Trophoblast cell (in vitro differentiated cells and primary cell): ENCODE data around the gene CNOT8.
"Not testable (repeated sequence)": the region's sequence is repeated elsewhere in the genome, so short reads cannot be mapped to it uniquely, and the experiment has no call there.

Experiments used
- DNase-seq, 2 donors: peaks; one replicate each; pipeline ENCODE4 v3.0.0-alpha.2; 2016
- H2AFZ ChIP-seq: 2 replicates; pipeline ENCODE4 v1.6.1; 2013; ENCODE audit warnings: low read length, moderate library complexity, mild to moderate bottlenecking; ENCODE audit not compliant: insufficient read depth, poor library complexity
- H2AK5ac ChIP-seq: 2 replicates; pipeline ENCODE4 v1.6.1; 2013; ENCODE audit warnings: mild to moderate bottlenecking, low read length
- H2BK120ac ChIP-seq: 2 replicates; pipeline ENCODE4 v1.6.1; 2013; ENCODE audit warnings: low read length, mild to moderate bottlenecking, moderate library complexity; ENCODE audit not compliant: insufficient read depth, poor library complexity
- H2BK12ac ChIP-seq: 2 replicates; pipeline ENCODE4 v1.6.1; 2013; ENCODE audit warnings: mild to moderate bottlenecking, low read length, moderate library complexity
- H2BK5ac ChIP-seq: 2 replicates; pipeline ENCODE4 v1.6.1; 2013; ENCODE audit warnings: low read length, low read depth, moderate library complexity, mild to moderate bottlenecking; ENCODE audit not compliant: poor library complexity
- H3K14ac ChIP-seq: 2 replicates; pipeline ENCODE4 v1.6.1; 2013; ENCODE audit warnings: mild to moderate bottlenecking, low read length
- H3K18ac ChIP-seq: 2 replicates; pipeline ENCODE4 v1.6.1; 2013; ENCODE audit warnings: mild to moderate bottlenecking, low read length
- H3K23ac ChIP-seq: 2 replicates; pipeline ENCODE4 v1.6.1; 2013; ENCODE audit warnings: low read length
- H3K27ac ChIP-seq: 2 replicates; pipeline ENCODE4 v1.5.1; 2013; ENCODE audit warnings: low read depth, mild to moderate bottlenecking, inconsistent platforms, low read length, moderate library complexity
- H3K27me3 ChIP-seq: 2 replicates; pipeline ENCODE4 v1.6.1; 2013; ENCODE audit warnings: inconsistent platforms, mild to moderate bottlenecking, low read length, moderate library complexity; ENCODE audit not compliant: insufficient read depth
- H3K36me3 ChIP-seq, 2 experiments: 1 replicate in 1 of 2; 2 replicates in 1 of 2; pipeline ENCODE4 v1.6.1; 2013; ENCODE audit warnings: low read length in 2 of 2, mild to moderate bottlenecking in 2 of 2, moderate library complexity in 1 of 2; ENCODE audit not compliant: insufficient read depth in 2 of 2, control insufficient read depth in 1 of 2
- H3K4ac ChIP-seq: 2 replicates; pipeline ENCODE4 v1.6.1; 2013; ENCODE audit warnings: low read depth, mild to moderate bottlenecking, low read length, moderate library complexity
- H3K4me1 ChIP-seq, 2 experiments: 1 replicate in 1 of 2; 2 replicates in 1 of 2; pipeline ENCODE4 v1.6.1; 2013; ENCODE audit warnings: low read length in 2 of 2, mild to moderate bottlenecking in 2 of 2, moderate library complexity in 1 of 2; ENCODE audit not compliant: insufficient read depth in 2 of 2, control insufficient read depth in 1 of 2
- H3K4me2 ChIP-seq: 2 replicates; pipeline ENCODE4 v1.6.1; 2013; ENCODE audit warnings: inconsistent platforms, mild to moderate bottlenecking, low read length, moderate library complexity
- H3K4me3 ChIP-seq: 2 replicates; pipeline ENCODE4 v1.5.1; 2013; ENCODE audit warnings: mild to moderate bottlenecking, low read depth, low read length, inconsistent platforms
- H3K79me1 ChIP-seq: one replicate; pipeline ENCODE4 v1.6.1; 2013; ENCODE audit warnings: low read length
- H3K79me2 ChIP-seq: 2 replicates; pipeline ENCODE4 v1.6.1; 2013; ENCODE audit warnings: low read length, mild to moderate bottlenecking; ENCODE audit not compliant: control insufficient read depth, insufficient read depth, poor library complexity
- H3K9ac ChIP-seq: 2 replicates; pipeline ENCODE4 v1.6.1; 2013; ENCODE audit warnings: mild to moderate bottlenecking, low read length
- H3K9me3 ChIP-seq: 2 replicates; pipeline ENCODE4 v1.6.1; 2013; ENCODE audit warnings: low read depth, mild to moderate bottlenecking, control low read depth, inconsistent platforms, low read length; ENCODE audit not compliant: insufficient read depth
- H4K12ac ChIP-seq: 2 replicates; pipeline ENCODE4 v1.6.1; 2013; ENCODE audit warnings: low read depth, mild to moderate bottlenecking, low read length, moderate library complexity
- H4K8ac ChIP-seq: 2 replicates; pipeline ENCODE4 v1.6.1; 2013; ENCODE audit warnings: low read depth, mild to moderate bottlenecking, low read length, moderate library complexity
- H4K91ac ChIP-seq: one replicate; pipeline ENCODE4 v1.6.1; 2013; ENCODE audit warnings: low read depth, mild to moderate bottlenecking, low read length, moderate library complexity
- WGBS: extraction: QIAGEN DNeasy Blood & Tissue Kit; methylation state at CpG from one replicate; pipeline ENCODE4 v1.1.7; 2013; ENCODE audit warnings: missing lambda C conversion rate; ENCODE audit not compliant: insufficient read length, insufficient coverage; ENCODE audit errors: extremely low coverage; 5-methylcytosine and 5-hydroxymethylcytosine counted together

CNOT8 gene

GRCh38 chr5:154832804-154833203 is 25.6 kb upstream of the CNOT8 start:
- DNase-seq, H2BK12ac ChIP-seq, H3K14ac ChIP-seq, H3K4me2 ChIP-seq, H3K18ac ChIP-seq, H4K12ac ChIP-seq, H3K27ac ChIP-seq, H4K91ac ChIP-seq, H3K79me1 ChIP-seq, H2AFZ ChIP-seq, H3K9ac ChIP-seq, H2BK5ac ChIP-seq, H3K4me3 ChIP-seq, H2BK120ac ChIP-seq, H4K8ac ChIP-seq, H3K9me3 ChIP-seq, H3K27me3 ChIP-seq, H2AK5ac ChIP-seq, H3K23ac ChIP-seq, H3K4ac ChIP-seq, H3K4me1 ChIP-seq, H3K79me2 ChIP-seq: not testable (repeated sequence)
- peaks cover 4 to 11% of the 10 kb centered on the region in 2 experiments for H3K36me3 ChIP-seq
- no CpG with 5 or more reads among the region's 3 CpGs for WGBS

GRCh38 chr5:154834053-154834452 is 24.4 kb upstream of the CNOT8 start:
- Histone ChIP-seq H3K18ac (no peak overlapping the region), H3K4me2 (no peak overlapping the region), H4K12ac (no peak overlapping the region), H3K9ac (no peak overlapping the region), H2AFZ (no peak overlapping the region), H4K91ac (no peak overlapping the region), H3K36me3 (peaks cover 2 to 9% of the 10 kb centered on the region in 2 experiments), H2BK5ac (no peak overlapping the region), H2AK5ac (no peak overlapping the region), H3K9me3 (no peaks in the 10 kb centered on the region), H2BK12ac (no peak overlapping the region), H3K27ac (no peak overlapping the region), H2BK120ac (no peak overlapping the region), H4K8ac (no peak overlapping the region), H3K4me1 (peaks cover 0 to 8% of the 10 kb centered on the region in 2 experiments), H3K23ac (no peak overlapping the region), H3K4me3 (no peak overlapping the region), H3K79me1 (no peaks in the 10 kb centered on the region), H3K27me3 (no peaks in the 10 kb centered on the region), H3K79me2 (no peaks in the 10 kb centered on the region), H3K4ac (no peak overlapping the region), H3K14ac (no peak overlapping the region)
- DNase-seq, result no peak
- no CpG with 5 or more reads among the region's 1 CpG for WGBS

- not testable (repeated sequence) for H2BK5ac ChIP-seq, H2AFZ ChIP-seq, DNase-seq, H3K36me3 ChIP-seq, H4K8ac ChIP-seq, H3K18ac ChIP-seq, H2AK5ac ChIP-seq, H3K4me1 ChIP-seq, H2BK120ac ChIP-seq, H3K79me1 ChIP-seq, H3K27ac ChIP-seq, H3K79me2 ChIP-seq, H3K27me3 ChIP-seq, H3K4me3 ChIP-seq, H3K14ac ChIP-seq, H3K4me2 ChIP-seq, H4K91ac ChIP-seq, H4K12ac ChIP-seq, H3K4ac ChIP-seq, H3K23ac ChIP-seq, H2BK12ac ChIP-seq, H3K9me3 ChIP-seq, H3K9ac ChIP-seq
- no CpG with 5 or more reads among the region's 9 CpGs for WGBS
Observed at GRCh38 chr5:154835701-154836052, 22.8 kb upstream of the CNOT8 start.

- no peak overlapping the region for H2AFZ ChIP-seq
- DNase-seq, result no peak
- H3K4me2 ChIP-seq, result no peak overlapping the region
- no peaks in the 10 kb centered on the region for H3K27me3 ChIP-seq
- H4K12ac ChIP-seq, result no peak overlapping the region
- no peak overlapping the region for H3K23ac ChIP-seq
- no peak overlapping the region for H3K4me3 ChIP-seq
- no peak overlapping the region for H3K18ac ChIP-seq
- H3K14ac ChIP-seq, result no peak overlapping the region
- H2AK5ac ChIP-seq, result no peak overlapping the region
- no CpG with 5 or more reads among the region's 6 CpGs for WGBS
- no peak overlapping the region for H2BK12ac ChIP-seq
- no peaks in the 10 kb centered on the region for H3K79me1 ChIP-seq
- H3K4me1 ChIP-seq, result peaks cover 0 to 8% of the 10 kb centered on the region in 2 experiments
- no peak overlapping the region for H4K91ac ChIP-seq
- no peaks in the 10 kb centered on the region for H3K79me2 ChIP-seq
- H2BK120ac ChIP-seq, result no peak overlapping the region
- no peak overlapping the region for H2BK5ac ChIP-seq
- no peak overlapping the region for H4K8ac ChIP-seq
- peaks cover 2 to 3% of the 10 kb centered on the region in 2 experiments for H3K36me3 ChIP-seq
- no peak overlapping the region for H3K27ac ChIP-seq
- H3K9me3 ChIP-seq, result no peaks in the 10 kb centered on the region
- H3K9ac ChIP-seq, result no peak overlapping the region
- no peak overlapping the region for H3K4ac ChIP-seq
Observed at GRCh38 chr5:154836225-154836624, 22.2 kb upstream of the CNOT8 start.
